Pancreas (tissue), 10 donors: ENCODE measurements around the gene HEPHL1. TPM values are rescaled to one million over a fixed set of nuclear protein-coding genes. Genes with fewer than 3 reads are reported as not detected.
"Not testable (repeated sequence)": the region's sequence is repeated elsewhere in the genome, so short reads cannot be mapped to it uniquely, and the experiment has no call there.

Experiments used
- ATAC-seq, 4 donors: fragments of 200-7000 bp; cut with Tn5 transposase; one replicate each; pipeline versions ENCODE4 v1.8.0 to v1.9.1; 2020; ENCODE audit warnings: mild to moderate bottlenecking in 4 of 4, moderate library complexity in 4 of 4
- DNase-seq, 6 donors: peaks; one replicate each; pipeline ENCODE4 v3.0.0-alpha.2; 2020
- FAIRE-seq: peaks from 2 replicates; lab custom pipeline; 2012; peaks lifted over from hg19 to GRCh38; lab: Jason Lieb, UNC
- H3K27ac ChIP-seq, 4 donors: fragments of 200-600 bp; sonication (generic); 1 replicate in 3 of 4; 2 replicates in 1 of 4; pipeline versions ENCODE4 v1.5.0 to v1.8.0; 2020
- H3K27me3 ChIP-seq, 4 donors: fragments of 200-600 bp; one replicate each; pipeline ENCODE4 v1.8.0; 2021
- H3K36me3 ChIP-seq, 3 donors: fragments of 200-600 bp; sonication (generic) in 1 of 3; one replicate each; pipeline versions ENCODE4 v1.5.0 to v1.8.0; 2020 to 2021
- H3K4me1 ChIP-seq, 3 donors: fragments of 200-600 bp; one replicate each; pipeline ENCODE4 v1.8.0; 2021
- H3K4me3 ChIP-seq, 4 donors: fragments of 200-600 bp; sonication (generic) in 2 of 4; one replicate each; pipeline versions ENCODE4 v1.5.0 to v1.8.0; 2020 to 2021
- H3K9me3 ChIP-seq, 4 donors: fragments of 200-600 bp; one replicate each; pipeline ENCODE4 v1.8.0; 2021
- CTCF ChIP-seq, 4 donors: fragments of 200-600 bp; sonication (generic) in 3 of 4; IDR thresholded peaks; one replicate each; pipeline versions ENCODE4 v1.5.0 to v1.8.0; 2021; ENCODE audit warnings: antibody characterized with exemption in 4 of 4
- WGBS, 2 donors: extraction: QIAGEN DNeasy Blood & Tissue Kit; methylation state at CpG; one replicate each; pipeline ENCODE4 v1.1.7; 2013; 5-methylcytosine and 5-hydroxymethylcytosine counted together
- intact Hi-C, 3 donors: fragments of 100-400 bp; cut with DNase I; formaldehyde crosslinking; loops; one replicate each; pipeline versions ENCODE4 v1.11.1 to v1.14.2; 2022
- polyA plus RNA-seq, 2 donors: library from polyadenylated mRNA; stranded (reverse); fragments of 200-250 nt; gene quantifications; one replicate each; pipeline ENCODE4 v1.2.3, GENCODE V29; 2013
- total RNA-seq, 6 donors: library from RNA; stranded (reverse); fragmentation: NEBNext Ultra II Directional in 4 of 6; extraction: Animal tissue kit (Norgen Biotek cat#: 25700) in 4 of 6; gene quantifications; one replicate each; pipeline versions ENCODE4 v1.2.1 to v1.2.4, GENCODE V29; 2021 to 2023
- donor health status: healthy with polysubstance abuse.
- donor health status: DM: no; HTN: no; CAD: no; lungs with moderate emphysema.
- donor health status: DM: no; HTN: no; CAD: no.
- donor health status: control.
- donor health status: control.
- donor health status: Bipolar disorder and iron deficiency.
- donor health status: DM: yes; HTN: yes; CAD: no.
- donor health status: DM: no; HTN: no; CAD: no.
- donor health status: DM: no; HTN: no; CAD: no.
- donor health status: DM: yes; HTN: yes; CAD: no.

The HEPHL1 gene, protein sequence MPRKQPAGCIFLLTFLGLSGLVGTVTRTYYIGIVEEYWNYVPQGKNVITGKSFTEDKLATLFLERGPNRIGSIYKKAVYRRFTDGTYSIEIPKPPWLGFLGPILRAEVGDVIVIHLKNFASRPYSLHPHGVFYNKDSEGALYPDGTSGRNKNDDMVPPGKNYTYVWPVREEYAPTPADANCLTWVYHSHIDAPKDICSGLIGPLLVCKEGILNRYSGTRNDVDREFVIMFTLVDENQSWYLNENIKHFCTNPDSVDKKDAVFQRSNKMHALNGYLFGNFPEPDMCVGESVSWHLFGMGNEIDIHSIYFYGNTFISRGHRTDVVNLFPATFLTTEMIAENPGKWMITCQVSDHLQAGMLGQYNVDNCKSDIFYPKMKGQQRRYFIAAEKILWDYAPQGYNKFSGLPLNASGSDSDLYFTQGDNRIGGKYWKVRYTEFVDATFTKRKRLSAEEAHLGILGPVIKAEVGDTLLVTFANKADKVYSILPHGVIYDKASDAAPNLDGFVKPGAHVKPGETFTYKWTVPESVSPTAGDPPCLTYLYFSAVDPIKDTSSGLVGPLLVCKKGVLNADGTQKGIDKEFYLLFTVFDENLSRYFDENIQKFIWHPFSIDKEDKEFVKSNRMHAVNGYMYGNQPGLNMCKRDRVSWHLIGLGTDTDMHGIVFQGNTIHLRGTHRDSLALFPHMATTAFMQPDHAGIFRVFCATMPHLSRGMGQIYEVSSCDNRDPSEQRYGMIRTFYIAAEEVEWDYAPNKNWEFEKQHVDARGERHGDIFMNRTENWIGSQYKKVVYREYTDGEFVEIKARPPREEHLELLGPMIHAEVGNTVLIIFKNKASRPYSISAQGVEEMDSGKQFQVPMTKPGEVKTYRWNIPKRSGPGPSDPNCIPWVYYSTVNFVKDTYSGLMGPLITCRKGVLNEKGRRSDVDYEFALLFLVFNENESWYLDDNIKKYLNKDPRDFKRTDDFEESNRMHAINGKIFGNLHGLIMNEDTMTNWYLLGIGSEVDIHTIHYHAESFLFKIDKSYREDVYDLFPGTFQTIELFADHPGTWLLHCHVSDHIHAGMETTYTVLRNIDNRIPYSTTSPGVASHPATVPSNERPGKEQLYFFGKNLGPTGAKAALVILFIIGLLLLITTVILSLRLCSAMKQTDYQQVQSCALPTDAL
- total RNA-seq (not detected), polyA plus RNA-seq (not detected)

DNA sequence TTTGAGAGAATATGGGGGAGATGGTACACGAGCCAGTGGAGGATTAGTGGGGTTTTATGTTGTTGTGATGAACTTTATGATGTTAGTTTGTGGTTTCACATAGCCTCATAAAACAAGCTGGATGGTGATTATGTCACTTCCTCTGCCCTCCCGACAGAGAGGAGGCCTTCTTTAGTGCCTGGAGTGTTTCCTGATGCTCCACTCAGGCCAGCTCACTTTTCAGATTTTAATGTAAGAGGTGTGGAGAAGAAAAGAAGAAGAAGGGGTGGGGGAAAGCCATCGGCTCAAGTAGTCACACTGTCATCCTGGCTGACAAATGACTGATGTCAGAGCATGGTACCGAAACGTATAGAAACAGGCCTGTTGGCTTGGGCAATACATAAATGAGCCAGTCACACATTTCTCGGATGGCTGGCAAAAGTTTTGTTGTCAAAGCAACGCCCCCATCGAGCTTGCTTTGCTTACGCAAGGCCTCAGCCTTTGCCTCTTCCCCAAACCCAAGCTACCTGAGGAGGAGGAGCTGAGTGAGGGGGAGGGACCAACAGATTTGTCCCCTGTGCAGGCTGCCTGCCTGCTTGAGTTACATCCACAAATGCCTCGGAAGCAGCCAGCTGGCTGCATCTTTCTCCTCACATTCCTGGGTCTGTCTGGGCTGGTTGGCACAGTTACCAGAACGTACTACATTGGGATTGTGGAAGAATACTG is at the start of gene HEPHL1:
Gene HEPHL1, plus strand, starts transcription at position 578 of the 705 bp plus-strand sequence. Its CDS starts 15 bp downstream, at position 593.
- no peaks in the 10 kb centered on the region for H3K27me3 ChIP-seq
- H3K4me1 ChIP-seq: no peaks in the 10 kb centered on the region
- WGBS, 2 donors: 54 to 57% methylated on average over 11 of the region's 11 CpGs
- H3K36me3 ChIP-seq: no peaks in the 10 kb centered on the region
- no peak within 1 kb of the TSS for H3K4me3 ChIP-seq
- intact Hi-C loops: no loop called here
- no peaks in the 10 kb centered on the region for H3K9me3 ChIP-seq
- ATAC-seq: no peak
- TF ChIP-seq CTCF (IDR thresholded peaks at IDR 0.05): no peak
- FAIRE-seq: no peak
- DNase-seq: no peak
- H3K27ac ChIP-seq: no peak within 1 kb of the TSS

- FAIRE-seq: no peak
These were observed 48.4 kb upstream of the HEPHL1 start for GRCh38 chr11:93972790-93973189.

GRCh38 chr11:93973322-93974051 is 47.7 kb upstream of the HEPHL1 start:
- ATAC-seq, FAIRE-seq, H3K27me3 ChIP-seq, DNase-seq, intact Hi-C loops, H3K27ac ChIP-seq, H3K9me3 ChIP-seq, H3K4me1 ChIP-seq, H3K36me3 ChIP-seq, H3K4me3 ChIP-seq: not testable (repeated sequence)
- WGBS, 2 donors: 49 to 50% methylated on average over 7 of the region's 7 CpGs

More at GRCh38 chr11:93972790-93973189, 48.4 kb upstream of the HEPHL1 start:
- Histone ChIP-seq H3K27ac (no peak overlapping the region), H3K36me3 (peaks cover 0 to 2% (median 0%) of the 10 kb centered on the region in 3 donors), H3K27me3 (no peaks in the 10 kb centered on the region), H3K4me1 (peaks cover 0 to 5% (median 0%) of the 10 kb centered on the region in 3 donors), H3K4me3 (no peak overlapping the region), H3K9me3 (no peaks in the 10 kb centered on the region)
- DNase-seq (no peak), ATAC-seq (peak in 1 of 4 donors; percentile 20)
- 64 to 65% methylated on average over 2 of the region's 2 CpGs for WGBS, 2 donors
- TF ChIP-seq CTCF (IDR thresholded peaks at IDR 0.05): no peak
- intact Hi-C loops: no loop called here

GRCh38 chr11:93974759-93975158 is 46.4 kb upstream of the HEPHL1 start:
- no peak overlapping the region for H3K4me3 ChIP-seq
- no peak overlapping the region for H3K27ac ChIP-seq
- peaks cover 0 to 5% (median 0%) of the 10 kb centered on the region in 3 donors for H3K4me1 ChIP-seq
- ATAC-seq (no peak), FAIRE-seq (no peak), DNase-seq (no peak)
- H3K27me3 ChIP-seq: no peaks in the 10 kb centered on the region
- no peaks in the 10 kb centered on the region for H3K9me3 ChIP-seq
- intact Hi-C loops: no loop called here
- no peak for TF ChIP-seq CTCF (IDR thresholded peaks at IDR 0.05)
- peaks cover 0 to 2% (median 0%) of the 10 kb centered on the region in 3 donors for H3K36me3 ChIP-seq

GRCh38 chr11:93976577-93977254 is 44.4 kb upstream of the HEPHL1 start:
- H3K4me3 ChIP-seq, H3K4me1 ChIP-seq, H3K27me3 ChIP-seq, intact Hi-C loops, DNase-seq, H3K9me3 ChIP-seq, FAIRE-seq, ATAC-seq, H3K36me3 ChIP-seq, H3K27ac ChIP-seq: not testable (repeated sequence)
- WGBS, 2 donors: 71 to 81% methylated on average over 3 of the region's 3 CpGs
